GM19438 (cell line): ENCODE measurements around the gene YOD1.

ENCODE experiments used
- ATAC-seq: cut with Tn5 transposase; IDR thresholded peaks from one replicate; pipeline ENCODE4 v1.9.1; 2021; ENCODE audit warnings: low read depth; ENCODE audit not compliant: unreplicated experiment

The YOD1 gene

DNA sequence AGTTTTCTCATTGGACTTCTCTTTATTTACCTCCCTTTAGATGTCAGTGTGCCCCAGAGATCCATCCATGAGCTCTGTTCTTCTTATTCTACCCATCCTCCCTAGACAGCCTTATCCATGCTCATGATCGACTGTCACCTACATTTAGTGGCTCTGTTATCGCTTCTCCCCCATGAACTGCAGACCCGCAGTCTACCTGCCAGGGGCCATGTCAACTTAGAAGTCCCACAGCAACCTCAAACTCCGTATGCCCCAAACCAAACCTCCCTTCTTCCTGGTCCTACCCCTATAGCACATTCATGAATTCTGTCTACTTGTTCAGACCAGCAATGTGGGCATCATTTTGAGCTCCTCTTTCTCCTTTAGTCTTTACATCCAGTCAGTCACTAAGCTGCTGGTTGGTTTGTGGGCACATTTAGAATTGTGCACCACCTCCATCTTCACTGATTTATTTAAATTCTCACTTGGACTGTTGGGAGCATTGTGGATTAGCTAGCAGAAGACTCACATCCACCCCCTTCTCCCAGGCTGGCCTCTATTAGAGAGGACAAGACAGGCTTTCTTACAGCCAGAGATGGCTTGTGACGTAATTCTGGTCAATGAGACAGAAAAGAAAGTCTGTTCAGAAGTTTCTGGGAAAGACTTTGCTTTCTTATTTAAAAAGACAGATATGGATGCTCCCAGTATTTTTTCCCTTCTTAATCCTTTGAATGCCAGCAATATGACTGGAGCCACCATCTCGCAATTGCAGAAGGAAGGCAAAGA is 37.5 kb downstream of the YOD1 start:
- ATAC-seq: no peak

DNA sequence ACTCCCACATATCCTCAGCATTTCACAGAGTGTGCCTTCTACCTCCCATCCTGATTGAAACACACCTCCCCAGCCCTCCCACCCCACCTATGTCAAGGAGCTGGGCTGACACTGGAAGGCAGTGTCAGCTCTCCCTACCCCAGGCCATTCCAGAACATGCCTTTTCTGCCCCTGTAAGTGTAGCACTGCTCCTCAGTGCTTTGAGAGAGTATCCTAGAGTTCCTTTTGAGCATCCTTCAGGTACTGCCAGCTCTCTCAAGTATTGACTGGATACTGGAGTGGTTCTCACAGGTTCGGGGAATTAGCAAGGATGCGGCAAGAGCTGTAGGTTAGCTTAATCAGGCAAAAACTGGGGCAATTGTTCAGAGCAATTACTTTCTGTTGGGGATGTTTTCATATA is 40.3 kb downstream of the YOD1 start:
- ATAC-seq: no peak

DNA sequence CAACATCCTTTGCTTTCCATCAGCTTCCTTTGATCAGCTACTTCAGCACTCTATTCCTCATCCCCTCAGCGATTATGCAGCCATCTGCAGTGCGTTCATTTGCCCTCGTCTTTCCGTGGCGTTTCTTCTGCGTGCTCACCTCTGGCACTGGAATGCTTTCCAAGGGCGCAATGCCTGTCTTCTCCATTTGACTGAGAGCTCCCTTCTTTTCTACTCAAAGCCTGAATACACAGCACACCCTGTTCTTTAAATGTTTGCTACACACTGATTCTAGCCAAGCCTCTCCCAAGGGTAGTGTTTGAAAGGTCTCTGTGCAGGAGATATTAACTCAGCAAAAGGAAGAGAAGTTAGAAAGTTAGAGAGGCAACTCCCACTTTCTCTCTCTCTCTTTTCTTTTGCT is 41.1 kb downstream of the YOD1 start:
- no peak for ATAC-seq

DNA sequence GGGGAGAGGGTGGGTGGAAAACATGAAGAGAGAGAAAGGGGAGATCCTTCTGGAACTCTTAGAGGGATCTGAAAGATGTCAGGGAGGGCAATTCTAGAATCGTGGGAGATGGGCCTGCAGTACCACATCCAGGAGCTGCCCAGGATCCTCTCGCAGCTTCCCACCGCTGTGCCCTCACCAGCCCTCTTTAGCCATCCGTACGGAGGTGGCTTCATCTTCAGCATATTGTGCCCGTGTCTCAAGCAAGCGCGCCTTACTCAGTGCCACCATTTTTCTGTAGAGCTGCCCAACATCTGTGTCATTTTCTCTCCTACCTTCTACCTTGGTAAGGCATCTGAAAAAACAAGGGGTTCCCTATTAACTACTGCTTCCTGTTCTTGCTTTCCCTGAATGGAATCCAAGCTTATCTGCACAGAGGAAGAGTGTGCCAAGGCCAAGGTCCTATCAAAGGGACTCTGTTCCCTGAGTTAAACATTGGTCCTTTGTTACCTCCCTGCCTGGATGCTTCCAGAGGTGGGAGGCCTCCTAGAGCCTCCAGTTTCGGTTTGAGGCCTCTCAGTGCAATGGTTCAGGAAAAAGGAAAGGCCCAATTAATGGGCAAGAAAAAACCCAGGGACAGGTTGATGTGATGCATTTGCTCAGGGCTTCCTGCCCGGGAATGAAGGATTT is 41.7 kb downstream of the YOD1 start:
- no peak for ATAC-seq

DNA sequence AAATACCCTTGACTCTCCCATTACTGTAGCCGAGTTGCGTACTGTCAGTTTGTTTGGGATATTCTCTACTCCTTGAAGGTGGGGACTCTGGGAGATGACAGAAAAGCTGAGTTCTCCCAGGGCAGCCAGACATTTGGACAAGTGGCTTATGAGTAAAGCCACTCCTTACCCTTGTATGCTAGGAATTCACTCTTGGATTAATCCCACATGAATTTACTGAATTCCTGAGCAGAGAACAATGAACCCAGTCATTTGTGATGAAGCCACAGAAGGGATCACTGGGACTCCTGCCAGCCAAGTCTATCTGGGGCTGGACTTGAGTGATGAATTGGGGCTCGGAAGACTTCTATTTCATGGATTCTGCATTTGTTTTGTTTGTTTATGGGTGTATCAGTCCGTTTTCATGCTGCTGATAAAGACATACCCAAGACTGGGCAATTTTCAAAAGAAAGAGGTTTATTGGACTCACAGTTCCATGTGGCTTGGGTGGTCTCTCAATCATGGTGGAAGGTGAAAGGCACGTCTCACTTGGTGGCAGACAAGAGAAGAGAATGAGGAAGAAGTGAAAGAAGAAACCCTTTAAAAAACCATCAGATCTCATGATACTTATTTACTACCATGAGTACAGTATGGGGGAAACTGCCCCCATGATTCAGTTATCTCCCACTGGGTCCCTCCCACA is 43.5 kb downstream of the YOD1 start:
- ATAC-seq: no peak

DNA sequence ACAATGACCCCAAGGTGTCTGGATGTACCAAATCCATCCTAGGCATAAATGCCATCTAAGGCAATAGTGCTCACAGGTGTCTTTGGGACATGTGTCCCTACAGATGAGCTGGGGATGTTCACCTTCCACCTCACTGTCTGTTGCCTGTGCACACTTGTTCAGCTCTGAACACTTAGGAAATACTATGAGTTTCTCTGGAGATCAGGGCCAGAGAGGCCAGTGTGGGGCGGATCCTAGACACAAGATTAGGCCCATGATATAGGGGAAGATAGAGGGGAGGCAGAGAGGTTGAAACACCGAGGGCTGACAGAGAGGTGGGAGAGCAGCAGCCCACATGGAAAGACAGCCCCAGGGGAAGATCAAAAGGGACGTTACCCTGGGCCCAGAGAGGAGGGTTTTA is 44.1 kb downstream of the YOD1 start:
- ATAC-seq: no peak

DNA sequence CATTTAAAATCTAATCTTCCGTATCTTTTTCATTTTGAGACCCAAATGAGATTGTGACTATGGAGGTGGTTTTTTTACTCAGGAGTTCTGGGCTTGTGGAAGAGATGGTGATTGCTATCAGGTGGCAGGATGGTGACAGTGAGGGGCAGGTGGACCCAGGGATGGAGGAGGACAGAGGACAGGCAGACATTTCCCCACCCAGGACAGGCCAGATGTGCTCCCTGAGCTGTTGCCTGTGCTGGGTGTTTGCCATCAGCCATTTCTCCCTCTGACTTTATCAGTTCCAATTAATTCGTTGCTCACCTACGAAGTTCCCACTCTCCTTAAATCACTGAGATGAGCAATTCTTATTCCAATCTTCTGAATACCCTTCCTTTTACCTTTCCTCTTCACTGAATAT is 44.9 kb downstream of the YOD1 start:
- no peak for ATAC-seq

DNA sequence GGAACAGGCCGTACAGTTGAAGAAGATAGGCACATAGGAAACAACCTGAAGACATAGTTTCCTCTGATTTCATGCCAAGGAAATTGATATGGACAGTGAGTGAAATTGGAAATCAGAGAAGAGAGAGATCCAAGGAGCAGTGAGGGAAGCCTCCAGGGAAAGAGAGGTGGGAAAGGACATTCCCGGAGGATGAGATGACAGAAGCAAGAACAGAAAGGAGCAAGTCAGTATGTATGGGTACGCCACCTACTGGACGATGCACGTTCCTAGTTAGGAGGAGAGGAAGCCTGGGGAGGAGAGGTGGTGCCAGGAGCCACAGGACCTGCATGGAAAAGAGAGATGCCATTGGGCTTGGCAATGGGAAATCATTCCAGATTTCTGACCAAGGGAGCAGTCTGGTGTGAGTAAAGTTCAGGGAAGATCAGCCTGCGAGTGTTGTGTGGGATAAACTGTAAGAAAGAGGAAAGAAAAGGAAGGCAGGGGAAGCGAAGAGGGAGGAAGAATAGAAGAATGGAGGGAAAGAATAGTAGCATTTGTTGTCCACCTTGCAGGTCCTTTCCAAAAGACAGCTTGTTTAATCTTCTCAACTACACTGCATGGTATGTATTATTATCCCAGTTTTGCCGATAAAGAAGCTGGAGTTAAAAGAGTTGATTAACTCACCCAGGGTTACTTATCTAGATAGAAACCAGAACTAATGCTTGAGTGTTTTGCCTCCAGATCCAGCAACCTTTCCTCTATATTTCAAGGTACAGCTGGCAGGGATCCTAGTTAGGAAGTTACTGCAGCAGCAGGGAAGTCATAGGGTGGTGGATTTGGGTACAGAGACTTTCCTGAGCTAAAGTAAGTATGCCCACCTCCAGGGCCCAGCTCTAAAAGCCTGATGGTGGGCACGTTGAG is 45.8 kb downstream of the YOD1 start:
- ATAC-seq: no peak

DNA sequence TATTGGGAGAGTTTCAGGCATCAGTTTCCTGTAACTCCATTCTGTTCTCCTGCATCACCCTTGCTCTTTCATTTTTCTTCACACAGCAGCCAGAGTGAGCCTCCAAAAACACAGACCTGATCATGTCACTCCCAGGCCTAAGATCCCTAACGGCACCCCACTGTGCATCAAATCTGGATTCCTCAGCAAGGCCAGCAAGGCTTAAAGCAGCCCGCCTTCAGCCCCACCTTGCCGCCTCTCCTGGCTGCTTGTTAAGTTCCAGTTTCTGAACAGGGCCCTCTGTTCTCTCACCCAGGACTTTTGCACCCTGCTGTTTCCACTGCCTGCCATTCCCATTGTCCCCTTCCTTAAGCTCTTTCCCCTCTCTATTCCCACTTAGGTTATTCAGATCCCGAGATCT is 47.8 kb downstream of the YOD1 start:
- ATAC-seq: no peak

DNA sequence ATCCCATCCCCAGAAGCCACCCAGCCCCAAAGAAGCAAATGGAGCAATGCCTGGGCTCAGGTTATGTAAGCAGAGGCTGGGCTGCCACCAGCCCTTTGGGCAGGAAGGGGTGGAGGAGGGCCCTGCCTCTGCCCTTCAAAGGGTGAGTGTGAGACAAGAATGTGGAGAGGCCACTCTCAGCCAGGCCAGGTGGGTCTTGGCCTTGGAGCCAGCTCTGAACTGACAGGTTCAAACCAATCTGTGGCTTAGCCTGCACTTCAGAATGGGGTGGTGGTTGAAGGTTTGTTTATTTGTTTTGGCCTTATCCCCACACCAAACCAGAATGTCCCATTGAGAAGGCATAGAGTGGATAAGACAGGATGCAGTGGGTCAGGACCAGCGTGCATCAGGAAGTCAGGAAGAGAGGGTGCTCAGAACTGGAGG is 48.3 kb downstream of the YOD1 start:
- no peak for ATAC-seq

DNA sequence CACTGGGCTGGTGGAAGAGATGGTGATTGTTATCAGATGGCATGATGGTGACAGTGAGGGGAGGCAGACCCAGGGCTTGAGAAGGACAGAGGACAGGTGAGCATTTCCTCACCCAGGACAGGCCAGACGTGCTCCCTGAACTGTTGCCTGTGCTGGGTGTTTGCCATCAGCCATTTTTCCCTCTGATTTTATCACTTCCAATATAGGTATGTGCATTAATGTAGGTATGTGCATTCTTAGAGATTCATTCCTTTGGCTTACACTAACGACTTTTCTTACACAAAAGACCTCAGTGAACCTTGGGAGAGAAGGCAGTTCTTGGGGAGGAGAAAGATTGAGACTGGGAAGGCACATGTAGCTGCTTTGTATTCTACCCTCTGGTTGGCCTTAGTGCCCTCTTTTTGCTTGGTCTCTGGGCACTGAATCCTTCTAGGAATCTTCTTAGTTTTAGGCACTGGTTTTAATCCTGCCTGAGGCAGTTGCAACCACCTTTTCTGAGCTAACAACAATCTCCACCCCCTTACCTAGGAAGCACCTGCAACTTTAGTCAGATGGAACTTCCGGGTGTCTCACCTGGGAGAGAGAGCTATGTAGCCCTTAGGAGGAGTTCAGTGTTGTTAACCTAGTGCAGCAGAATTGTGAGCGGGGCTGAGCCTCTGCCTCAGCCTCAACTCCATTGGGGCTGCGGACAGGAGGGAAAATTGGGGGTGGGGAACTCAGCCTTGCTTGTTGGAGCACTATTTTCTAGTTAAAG is 49.3 kb downstream of the YOD1 start:
- no peak for ATAC-seq

DNA sequence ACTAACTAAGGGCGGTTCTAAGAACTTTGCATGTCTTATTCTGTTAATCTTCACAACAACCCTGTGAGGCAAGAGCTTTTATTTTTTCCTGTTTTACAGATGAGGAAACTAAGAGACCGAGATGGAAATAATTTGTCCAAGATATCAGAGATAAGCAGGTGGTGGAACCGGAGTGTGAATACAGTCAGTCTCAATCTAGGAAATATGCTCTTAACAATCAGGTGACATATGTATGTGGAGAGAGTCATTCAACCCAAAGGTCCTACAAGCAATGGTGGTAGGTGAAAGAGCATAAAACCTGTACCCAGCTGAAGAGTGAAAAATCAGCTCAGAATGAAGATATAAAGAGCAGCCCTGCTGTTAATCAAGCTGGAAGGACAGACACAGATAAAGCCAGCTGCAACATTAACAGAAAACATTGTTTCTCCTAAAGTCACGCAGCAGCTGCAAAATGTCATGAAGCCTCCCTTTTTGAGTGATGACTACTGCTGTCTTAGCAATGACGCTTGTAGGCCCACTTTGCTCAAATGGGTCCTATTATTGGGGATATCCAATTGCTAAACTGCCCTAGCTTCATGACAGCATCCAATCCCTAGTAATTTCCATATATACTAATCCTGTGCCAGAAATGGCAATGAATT is 50.2 kb downstream of the YOD1 start:
- no peak for ATAC-seq

DNA sequence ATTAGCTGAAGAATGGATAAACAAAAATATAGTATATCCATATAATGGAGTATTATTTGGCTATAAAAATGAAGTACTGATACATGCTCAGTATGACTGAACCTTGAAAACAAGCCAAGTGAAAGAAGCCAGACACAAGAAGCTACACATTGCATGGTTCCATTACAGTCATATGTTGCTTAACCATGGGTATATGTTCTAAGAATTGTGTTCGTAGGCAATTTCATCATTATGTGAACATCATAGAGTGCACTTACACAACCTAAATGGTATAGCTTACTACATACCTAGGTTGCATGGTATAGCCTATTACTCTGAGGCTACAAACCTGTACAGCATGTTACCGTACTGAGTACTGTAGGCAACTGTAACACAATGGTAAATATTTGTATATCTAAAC is 52.2 kb downstream of the YOD1 start:
- no peak for ATAC-seq
